ENCODE data around the gene CHPF.

DNA sequence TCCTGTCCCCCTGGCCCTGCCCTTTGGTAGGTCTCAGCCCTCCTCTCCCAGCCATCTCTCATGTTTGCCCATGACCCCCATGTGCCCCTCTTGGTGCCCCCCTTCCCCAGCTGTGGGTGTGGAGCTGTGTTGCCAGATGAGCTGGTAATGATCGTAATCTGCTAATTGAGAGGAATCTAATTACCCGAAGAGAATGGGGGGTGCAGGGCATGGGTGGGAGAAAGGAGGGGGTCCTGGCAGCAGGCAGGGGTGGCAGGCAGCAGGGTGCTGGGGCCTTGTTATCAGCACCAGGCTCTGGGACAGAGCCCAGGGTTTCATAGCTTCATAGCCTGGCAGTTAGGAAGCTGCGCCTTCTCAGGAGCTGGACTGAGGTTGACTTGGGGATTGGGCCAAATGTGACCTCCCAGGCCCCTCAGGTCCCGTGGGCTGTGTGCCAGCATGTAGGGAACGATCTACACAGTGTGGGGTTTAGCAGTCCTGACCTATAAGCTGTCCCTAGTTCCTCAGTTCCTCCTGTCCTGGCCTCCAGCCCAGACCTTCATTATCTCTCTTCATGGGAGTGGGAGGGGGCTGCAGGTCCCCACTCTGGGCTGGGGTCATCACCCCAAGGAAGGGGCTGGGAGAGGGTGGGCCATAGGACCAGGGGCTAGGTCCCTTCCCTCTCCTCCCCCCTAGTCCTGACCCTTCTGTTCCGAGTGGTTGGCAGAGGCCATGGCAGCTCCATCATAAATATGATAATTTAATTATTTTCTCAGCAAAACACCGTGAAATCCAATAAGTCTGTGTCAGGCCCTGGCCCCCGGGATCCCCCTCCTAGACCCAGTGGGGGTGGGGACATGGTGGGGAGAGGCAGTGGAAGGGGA lies 35.8 kb downstream of the CHPF start:
- TF ChIP-seq POLR2A (IDR thresholded peaks at IDR 0.05; ENCODE audit: low read length) (no peak), GATA1 (IDR thresholded peaks at IDR 0.05; ENCODE audit: low read depth, low read length) (no peak)

All from erythroblast (primary cell).